COR-L47 (cell line): ENCODE data around the gene ADK.
"Not testable (repeated sequence)": the region's sequence is repeated elsewhere in the genome, so short reads cannot be mapped to it uniquely, and the experiment has no call there.

ENCODE experiments used
- DNase-seq: peaks from one replicate; lab custom pipeline; 2025; lab: John Stamatoyannopoulos, UW

The ADK gene

GRCh38 chr10:74306227-74306982, 155.4 kb downstream of the ADK start:
- no peak for DNase-seq

- DNase-seq = no peak
Observed at GRCh38 chr10:74307061-74307651, 156.1 kb downstream of the ADK start.

DNA sequence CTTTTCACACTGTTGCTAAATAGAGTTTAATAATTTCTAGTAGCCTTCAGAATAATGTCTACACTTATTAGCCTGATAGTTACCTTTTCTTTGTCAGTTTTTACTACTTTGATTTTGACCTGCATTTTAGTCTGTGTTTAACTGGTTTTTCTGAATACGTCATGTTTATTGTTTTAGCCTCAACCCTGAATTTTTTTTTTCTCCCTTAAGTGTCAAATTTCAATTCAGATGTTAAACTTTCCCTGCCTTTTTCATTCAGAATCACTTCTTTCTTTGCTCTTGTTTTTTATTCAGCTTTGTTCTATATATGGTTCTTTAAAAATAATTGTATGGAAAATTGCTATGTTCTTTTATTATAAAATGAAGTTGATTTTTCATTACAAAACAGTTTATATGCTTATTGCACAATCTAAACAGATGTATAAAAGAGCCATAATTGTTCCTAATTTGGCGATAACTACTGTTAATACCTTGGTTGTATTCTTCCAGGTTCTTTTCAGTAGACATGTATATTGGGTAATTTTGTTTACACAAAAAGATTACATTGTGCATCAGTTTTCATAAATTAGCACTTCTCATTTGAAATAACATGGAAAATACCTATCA, 159.7 kb downstream of the ADK start:
- no peak for DNase-seq

DNA sequence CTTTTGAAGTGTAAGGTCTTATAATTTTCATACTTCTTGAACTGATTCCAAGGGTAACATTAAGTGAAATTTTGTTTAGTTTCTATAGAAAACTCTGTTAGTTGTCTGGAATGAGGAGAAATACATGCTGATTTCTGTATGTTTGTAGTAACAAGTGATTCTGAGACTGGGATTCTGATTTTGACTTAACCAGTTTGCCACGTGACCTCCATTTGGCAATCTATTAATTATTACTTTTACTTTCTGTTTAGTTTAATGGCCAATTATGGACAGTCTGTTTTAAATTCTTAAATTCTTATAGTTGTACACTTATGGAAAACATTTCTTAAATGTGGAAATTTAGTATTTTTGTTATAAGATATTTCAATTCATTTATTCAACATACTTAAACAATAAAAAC, 163.1 kb downstream of the ADK start:
- no peak for DNase-seq

DNA sequence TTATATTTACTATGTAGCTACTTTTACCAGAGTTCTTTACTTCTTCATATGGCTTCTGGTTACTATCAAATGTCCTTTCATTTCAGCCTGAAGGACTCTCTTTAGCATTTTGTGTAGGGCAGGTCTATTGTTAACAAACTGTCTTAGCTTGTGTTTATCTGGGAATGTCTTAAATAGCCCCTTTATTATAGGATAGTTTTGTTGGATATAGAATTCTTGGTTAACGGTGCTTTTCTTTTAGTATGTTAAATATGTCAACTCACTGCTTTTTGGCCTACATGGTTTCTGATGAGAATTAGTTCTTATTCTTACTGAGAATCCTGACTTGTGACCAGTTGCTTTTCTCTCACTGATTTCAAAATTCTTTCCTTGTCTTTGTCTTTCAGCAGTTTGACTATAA, 169.0 kb downstream of the ADK start:
- DNase-seq = no peak

GRCh38 chr10:74320717-74321116, 169.7 kb downstream of the ADK start:
- no peak for DNase-seq

DNA sequence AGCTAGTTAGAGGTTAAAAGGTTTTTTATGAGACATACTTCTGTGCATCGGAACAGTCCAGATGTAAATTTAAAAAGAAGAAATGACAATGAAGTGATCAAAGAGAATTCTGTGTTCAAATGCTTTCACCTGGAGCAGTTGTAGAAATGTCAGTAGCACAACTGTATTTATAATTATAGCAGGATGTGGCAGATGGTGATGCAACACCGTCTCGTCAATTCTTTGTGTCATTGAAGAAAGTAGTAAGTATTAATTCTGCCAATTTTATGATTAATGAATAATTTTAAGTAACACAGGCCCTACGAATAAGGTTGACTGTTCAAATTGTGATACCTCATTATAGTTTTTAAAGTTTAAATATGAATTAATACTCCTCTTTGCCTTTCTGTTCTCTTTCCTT, 171.1 kb downstream of the ADK start:
- no peak for DNase-seq

DNA sequence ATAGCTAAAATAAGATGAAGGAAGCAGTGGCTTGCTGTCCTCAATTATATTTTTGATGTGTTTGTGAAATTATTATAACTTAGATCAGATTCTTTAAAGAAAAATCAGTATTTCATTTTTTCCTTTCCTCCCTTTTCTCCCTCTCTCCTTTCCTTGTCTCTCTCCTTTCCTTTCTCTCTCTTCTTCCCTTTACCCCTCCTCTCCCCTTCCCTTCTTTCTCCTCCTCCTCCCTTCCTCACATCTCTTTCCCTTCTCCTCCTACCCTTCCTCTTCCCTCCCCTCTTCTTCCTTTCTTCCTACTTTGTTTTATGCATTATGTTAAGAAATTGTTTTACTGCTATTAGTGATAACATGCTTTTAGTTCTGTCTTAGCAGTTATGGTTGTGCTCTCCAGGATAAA, 171.5 kb downstream of the ADK start:
- DNase-seq = no peak

DNA sequence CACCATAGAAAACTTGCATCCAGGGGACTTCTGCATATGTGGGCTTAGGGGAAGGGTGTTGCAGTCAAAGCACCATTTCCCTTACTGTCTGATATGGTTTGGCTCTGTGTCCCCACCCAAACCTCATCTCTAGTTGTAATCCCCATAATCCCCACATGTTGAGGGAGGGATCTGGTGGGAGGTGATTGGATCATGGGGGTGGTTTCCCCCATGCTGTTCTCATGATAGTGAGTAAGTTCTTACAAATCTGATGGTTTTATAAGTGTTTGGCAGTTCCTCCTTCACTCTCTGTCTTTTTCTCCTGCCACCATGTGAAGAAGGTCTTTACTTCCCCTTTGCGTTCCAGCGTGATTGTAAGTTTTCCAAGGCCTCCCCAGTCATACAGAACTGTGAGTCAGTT, 177.4 kb downstream of the ADK start:
- no peak for DNase-seq

DNA sequence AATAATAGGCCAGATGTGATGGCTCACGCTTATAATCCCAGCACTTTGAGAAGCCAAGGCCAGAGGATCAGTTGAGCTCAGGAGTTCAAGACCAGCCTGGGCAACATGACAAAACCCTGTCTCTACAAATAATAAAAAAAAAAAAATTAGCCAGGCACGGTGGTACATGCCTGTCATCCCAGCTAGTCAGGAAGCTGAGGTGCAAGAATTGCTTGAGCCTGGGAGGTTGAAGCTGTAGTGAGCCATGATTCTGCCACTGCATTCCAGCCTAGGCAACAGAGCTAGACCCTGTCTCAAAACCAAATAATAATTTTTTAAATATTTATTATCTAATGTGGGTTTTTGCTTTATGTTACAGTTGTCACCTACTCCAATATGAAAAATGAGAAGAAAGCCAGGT, 178.9 kb downstream of the ADK start:
- DNase-seq = no peak

DNA sequence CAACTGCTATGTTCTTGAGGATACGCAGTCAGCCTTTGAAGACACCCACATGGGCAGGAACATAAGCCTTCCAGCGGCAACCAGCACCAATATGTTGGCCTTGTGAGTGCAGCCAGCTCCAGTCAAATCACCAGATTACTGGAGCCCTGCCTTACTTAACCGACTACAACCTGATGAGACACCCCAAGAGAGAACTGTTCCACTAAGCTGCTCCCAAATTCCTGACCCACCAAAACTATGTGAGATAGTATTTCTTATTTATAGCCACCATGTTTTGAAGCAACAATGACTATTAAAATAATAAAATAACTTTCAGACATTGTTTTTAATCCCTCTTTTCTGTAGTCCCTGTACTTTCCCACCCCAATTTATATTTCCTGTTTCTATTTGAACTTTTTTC, 179.6 kb downstream of the ADK start:
- no peak for DNase-seq

DNA sequence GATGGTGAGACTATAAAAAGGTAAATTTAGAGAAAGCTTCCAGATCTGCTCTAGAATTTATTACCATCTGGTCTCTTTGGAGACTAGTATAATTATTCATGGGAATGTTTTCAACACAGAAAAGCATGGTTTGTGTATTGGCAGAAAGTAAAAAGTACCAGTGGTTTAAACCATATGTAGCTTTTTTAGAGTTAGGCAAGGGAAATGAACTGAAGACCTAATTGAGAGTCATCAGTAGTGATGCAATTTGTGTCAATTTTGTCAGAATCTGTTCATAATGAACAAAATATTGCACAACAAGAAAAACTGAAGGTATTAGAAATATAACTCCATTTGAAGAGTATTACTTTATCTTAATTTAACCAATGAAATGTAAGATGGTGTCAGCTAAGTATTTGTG, 181.4 kb downstream of the ADK start:
- DNase-seq = no peak

DNA sequence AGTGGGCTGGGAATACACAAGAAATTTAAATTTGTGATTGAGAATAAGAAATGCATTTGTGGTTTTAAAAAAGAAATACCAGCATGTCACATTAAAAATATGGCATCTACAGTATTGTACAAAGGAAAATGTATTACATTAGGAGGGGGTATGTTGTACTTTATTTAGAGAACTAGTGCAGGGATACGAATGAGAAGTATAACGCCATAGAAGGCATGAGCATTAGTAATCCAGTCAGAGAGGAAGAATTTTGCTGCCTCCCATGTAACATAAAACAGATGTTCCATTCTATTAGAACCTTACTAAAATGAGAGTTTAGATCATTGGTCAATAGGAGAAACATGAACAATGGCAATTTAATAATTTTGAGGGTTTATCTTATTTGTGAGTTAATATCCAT, 182.2 kb downstream of the ADK start:
- no peak for DNase-seq

- DNase-seq = no peak
Observed at GRCh38 chr10:74334221-74334620, 183.2 kb downstream of the ADK start.

DNA sequence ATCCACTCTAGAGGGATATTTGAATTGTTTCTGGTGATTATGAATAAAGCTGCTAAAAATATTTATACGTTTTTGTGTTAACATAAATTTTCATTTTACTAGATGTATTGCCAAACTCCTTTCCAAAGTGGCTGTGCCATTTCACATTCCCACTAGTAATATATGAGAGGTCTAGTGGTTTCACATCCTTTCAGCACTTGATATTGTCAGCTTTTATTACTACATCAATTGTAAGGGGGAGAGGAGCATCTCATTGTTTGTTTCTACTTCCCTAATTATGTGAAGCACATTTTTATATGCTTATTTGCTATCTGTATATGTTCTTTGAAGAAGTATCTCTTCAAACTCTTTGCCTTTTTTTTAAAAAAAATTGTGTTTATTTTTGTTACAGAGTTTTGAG, 184.5 kb downstream of the ADK start:
- no peak for DNase-seq

DNA sequence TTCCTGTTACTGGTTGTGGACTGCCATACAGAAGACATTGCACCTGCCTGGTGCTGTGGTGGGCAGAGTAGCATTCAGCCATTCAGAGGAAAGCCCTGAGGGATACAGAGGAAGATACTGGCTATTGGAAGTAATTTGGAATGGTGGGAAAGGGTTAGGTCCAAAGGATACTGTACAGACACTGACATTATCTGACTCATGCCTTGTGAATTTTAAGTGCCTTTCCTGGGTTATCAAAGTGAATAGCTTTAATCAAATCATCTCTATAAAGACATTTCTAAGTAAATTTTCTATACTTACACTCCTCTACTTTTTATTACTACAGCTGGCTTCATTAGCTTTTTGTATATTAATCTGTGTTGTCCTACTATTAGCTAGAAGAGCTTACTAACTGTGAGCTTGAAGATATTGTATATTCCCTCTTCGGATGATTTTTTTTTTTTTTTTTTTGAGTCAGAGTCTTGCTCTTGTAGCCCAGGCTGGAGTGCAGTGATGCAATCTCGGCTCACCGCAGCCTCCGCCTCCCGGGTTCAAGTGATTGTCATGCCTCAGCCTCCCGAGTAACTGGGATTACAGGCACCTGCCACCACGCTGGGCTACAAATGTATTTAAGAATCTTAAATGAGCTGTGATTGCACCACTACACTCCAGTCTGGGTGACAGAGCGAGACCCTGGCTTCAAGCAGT, 186.5 kb downstream of the ADK start:
- no peak for DNase-seq

DNA sequence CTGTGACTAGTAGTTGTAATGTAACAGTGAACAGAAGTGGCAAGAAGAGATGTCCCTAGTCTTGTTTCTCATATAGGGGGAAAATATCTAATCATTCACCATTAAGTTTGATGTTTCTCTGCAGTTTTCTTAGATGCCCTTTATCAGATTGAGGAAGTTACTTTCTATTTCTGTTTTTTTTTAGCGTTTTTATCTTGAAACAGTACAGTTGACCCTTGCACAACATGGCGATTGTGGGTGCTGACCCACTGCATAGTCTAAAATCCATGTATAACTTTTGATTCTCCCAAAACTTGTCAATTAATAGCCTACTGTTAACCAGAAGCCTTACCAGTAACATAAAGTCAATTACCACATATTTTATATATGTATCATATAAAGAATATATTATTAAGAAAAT, 192.0 kb downstream of the ADK start:
- DNase-seq = no peak

DNA sequence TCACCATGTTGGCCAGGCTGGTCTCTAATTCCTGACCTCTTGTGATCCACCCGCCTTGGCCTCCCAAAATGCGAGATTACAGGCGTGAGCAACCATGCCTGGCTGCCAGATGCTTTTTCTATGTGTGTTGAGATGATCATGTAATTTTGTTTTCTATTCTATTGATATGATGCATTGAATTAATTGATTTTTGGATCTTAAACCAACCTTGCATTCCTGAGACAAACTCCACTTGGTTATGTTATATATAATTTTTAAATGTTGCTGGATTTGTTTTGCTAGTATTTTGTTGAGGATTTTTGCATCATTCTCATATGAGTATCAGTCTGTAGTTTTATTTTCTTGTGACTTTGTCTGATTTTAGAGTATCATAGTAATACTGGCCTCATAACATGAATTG, 192.8 kb downstream of the ADK start:
- no peak for DNase-seq

- DNase-seq = no peak
Observed at GRCh38 chr10:74344306-74344705, 193.3 kb downstream of the ADK start.

DNA sequence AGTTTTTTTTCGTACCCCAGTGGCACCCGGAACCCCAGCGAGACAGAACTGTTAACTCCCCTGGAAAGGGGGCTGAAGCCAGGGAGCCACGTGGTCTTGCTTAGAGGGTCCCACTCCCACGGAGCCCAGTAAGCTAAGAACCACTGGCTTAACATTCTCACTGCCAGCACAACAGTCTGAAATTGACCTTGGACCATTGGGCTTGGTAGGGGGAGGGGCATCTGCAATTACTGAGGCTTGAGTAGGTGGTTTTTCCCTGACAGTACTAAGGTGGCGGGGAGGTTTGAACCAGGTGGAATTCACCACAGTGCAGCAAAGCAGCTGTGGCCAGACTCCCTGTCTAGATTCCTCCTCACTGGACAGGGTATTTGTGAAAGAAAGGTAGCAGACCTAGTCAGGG, 196.5 kb downstream of the ADK start:
- DNase-seq = no peak

DNA sequence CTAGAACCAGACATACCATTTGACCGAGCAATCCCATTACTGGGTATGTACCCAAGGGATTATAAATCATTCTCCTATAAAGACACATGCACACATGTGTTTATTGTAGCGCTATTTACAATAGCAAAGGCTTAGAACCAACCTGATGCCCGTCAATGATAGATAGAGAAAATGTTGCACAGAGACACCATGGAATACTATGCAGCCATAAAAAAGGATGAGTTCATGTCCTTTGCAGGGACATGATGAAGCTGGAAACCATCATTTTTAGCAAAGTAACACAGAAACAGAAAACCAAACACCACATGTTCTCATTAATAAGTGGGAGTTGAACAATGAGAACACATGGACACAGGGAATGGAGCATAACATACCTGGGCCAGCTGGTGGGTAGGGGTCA, 202.0 kb downstream of the ADK start:
- DNase-seq = not testable (repeated sequence)

- DNase-seq = no peak
Observed at GRCh38 chr10:74361678-74362077, 210.7 kb downstream of the ADK start.

DNA sequence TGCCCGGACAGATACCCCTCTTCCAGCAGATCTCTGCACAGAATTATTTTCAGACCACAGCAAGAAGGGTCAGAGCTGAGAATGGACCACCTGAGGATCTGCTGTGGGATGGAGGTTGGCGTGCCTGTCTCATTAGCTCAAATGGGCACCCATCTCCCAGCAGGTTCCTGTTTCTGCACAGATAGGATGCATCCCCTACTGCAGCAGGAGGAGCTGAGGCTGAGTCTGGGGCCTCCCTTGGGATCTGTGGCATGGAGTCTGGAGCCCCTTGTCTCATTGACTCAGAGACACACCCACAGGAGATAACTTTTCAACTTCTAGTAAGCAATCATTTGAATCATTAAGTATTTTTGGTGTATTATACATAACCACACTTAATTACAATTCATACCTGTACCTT, 212.7 kb downstream of the ADK start:
- no peak for DNase-seq
